C4-2B (cell line): ENCODE results near the gene CS.

Source experiments
- ZFX ChIP-seq: fragments of 450-650 bp; IDR thresholded peaks from 2 replicates; pipeline ENCODE4 v1.6.1; 2017
- TF ChIP-seq, protein P1 (sequence below): fragments of 450-650 bp; conservative IDR thresholded peaks from 2 replicates; pipeline ENCODE4 v1.5.1; 2017; ENCODE audit warnings: mild to moderate bottlenecking

DNA sequence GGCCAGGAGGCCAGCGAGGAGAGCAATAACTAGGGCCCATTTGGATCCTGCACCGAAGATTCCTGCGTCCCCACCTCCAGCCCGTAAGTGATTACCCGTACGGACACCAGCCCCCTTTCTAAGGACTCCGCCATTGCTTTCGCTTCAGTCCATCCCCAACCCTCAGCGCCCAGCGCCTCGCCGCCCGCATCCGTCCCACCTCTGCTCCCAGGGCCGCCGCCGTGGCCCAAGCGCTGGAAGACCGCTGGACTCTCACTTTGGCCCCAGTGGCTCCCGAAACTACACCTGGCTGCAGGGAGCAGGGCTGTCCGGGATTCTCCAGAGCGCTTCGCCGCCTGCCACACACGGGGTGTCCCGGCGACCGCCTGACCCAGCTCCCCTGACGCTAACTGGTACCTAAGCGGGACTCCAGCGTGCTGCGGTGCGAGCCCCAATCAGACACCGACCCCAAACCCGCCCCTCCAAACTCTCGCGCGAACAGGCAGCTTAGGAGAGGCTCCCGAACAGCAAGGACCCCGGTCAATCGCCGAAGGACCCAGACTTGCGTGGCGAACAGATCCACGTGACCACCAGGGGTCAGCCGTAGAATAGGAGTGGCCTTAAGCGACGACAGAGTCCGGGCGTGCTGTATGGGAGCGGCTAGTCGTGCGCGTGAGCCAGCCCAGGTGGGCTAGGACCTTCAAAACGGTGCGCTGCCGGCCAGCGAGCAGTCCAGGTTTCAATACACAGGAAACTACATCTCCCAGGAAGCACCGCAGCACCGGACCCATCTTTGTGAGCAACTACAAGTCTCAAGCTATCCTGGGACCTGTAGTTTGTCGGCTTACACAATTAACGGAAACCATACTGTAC lies 15.7 kb upstream of the CS start, which contains the start of gene CNPY2:
- TF ChIP-seq, protein P1, sequence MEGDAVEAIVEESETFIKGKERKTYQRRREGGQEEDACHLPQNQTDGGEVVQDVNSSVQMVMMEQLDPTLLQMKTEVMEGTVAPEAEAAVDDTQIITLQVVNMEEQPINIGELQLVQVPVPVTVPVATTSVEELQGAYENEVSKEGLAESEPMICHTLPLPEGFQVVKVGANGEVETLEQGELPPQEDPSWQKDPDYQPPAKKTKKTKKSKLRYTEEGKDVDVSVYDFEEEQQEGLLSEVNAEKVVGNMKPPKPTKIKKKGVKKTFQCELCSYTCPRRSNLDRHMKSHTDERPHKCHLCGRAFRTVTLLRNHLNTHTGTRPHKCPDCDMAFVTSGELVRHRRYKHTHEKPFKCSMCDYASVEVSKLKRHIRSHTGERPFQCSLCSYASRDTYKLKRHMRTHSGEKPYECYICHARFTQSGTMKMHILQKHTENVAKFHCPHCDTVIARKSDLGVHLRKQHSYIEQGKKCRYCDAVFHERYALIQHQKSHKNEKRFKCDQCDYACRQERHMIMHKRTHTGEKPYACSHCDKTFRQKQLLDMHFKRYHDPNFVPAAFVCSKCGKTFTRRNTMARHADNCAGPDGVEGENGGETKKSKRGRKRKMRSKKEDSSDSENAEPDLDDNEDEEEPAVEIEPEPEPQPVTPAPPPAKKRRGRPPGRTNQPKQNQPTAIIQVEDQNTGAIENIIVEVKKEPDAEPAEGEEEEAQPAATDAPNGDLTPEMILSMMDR: no peak; the same call in 1 of the 2 replicates
- peak; percentile 63 for TF ChIP-seq ZFX
